ENCODE measurements around the gene MVB12B.
"Not testable (repeated sequence)": the region's sequence is repeated elsewhere in the genome, so short reads cannot be mapped to it uniquely, and the experiment has no call there.

Gene MVB12B

DNA sequence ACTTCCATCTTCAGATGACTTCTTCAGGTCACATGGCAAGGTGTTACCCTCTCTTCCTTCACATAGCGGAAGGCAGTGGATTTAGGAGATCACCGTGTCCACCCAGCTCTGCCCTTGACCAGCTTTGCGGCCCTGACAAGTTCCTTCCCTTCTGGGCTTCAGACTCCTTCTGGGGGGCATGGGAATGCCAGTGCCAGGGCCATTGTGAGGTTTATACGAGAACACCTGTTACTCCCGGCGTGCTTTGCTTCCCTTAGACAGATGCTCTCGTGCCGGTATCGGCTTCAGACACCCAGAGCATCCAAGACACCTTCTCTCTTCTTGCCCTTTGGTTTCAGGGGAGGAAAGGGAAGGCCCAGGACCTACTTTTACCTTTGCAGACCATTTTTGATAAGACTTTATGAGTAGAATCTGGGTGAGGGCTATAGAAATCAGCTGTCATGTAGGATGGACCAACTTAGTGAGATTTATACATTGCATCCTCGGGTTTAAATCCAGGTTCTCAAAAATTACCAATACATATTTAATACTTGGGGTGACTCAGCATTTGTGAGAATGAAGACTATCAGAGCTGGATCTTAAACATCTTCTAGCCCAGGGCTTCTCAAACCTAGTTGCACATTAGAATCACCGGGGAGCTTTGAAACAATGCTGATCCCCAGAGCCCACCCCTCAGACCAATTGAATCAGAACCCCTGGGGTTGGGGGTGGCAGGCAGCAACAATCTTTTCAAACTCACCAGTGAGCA lies 138.2 kb downstream of the MVB12B start:
- Mint-ChIP-seq H3K27ac (peak overlapping the region; percentile 30), H3K9me3 (ENCODE audit: low read depth) (no peaks in the 10 kb centered on the region), H3K27me3 (no peaks in the 10 kb centered on the region), H3K4me3 (no peak overlapping the region), H3K4me1 (ENCODE audit: low read depth) (peaks cover 35% of the 10 kb centered on the region), H3K36me3 (peaks cover 9% of the 10 kb centered on the region)

DNA sequence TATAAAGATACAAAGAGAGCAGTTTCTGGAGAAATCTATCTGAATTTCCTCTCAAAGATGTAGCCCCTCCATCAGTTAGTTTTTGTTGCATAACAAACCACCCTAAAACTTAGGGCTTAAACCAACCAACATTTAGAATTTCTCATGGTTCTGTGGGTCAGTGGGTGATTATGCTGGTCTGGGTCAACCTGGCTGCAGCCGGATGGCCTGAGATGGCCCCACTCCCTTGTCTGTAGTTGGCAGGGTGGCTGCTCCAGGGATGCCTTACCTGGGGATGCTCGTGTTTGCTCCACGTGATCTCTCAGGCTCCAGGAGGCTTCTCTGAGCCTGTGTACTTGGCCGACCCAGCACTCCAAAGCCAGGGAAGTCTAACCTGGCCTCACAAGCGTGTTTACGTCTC lies 139.3 kb downstream of the MVB12B start:
- no peak overlapping the region for H3K27ac Mint-ChIP-seq
- H3K36me3 Mint-ChIP-seq: peaks cover 8% of the 10 kb centered on the region
- H3K4me3 Mint-ChIP-seq: no peak overlapping the region
- H3K9me3 Mint-ChIP-seq (ENCODE audit: low read depth): no peaks in the 10 kb centered on the region
- peaks cover 46% of the 10 kb centered on the region for H3K4me1 Mint-ChIP-seq (ENCODE audit: low read depth)
- no peaks in the 10 kb centered on the region for H3K27me3 Mint-ChIP-seq

DNA sequence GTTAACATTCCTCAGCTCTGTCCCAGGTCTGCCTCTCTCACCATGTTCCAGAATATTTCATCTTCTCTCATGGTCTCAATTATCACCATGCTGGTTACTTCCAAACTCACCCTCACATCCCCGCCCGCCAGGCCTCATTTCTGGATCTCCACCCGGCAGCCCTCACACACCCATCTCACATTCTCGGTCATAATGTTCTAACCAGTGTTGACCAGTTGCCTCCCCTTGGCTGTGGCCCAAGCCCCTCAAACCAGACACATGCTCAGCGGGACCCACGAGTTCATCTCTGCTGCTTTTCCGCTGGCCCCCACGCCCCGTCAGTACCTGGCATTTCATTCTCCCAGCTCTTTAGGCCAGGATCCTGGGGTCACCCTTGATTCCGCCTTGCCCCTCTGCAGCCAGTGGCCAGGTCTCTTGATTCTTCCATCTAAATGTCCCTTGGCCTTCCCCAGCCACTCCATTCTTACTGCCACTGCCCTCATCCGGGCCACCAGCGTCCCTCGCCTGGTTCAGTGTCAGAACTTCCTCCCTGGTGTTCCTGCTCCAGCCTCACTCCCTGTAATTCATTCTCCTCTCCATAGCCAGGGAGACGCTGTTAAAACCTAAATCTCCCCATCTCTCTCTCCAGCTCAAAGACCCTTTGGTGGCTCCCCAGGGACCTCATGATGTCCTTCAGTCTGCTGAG lies 141.7 kb downstream of the MVB12B start:
- no peaks in the 10 kb centered on the region for H3K27me3 Mint-ChIP-seq
- H3K4me1 Mint-ChIP-seq (ENCODE audit: low read depth): peaks cover 69% of the 10 kb centered on the region

DNA sequence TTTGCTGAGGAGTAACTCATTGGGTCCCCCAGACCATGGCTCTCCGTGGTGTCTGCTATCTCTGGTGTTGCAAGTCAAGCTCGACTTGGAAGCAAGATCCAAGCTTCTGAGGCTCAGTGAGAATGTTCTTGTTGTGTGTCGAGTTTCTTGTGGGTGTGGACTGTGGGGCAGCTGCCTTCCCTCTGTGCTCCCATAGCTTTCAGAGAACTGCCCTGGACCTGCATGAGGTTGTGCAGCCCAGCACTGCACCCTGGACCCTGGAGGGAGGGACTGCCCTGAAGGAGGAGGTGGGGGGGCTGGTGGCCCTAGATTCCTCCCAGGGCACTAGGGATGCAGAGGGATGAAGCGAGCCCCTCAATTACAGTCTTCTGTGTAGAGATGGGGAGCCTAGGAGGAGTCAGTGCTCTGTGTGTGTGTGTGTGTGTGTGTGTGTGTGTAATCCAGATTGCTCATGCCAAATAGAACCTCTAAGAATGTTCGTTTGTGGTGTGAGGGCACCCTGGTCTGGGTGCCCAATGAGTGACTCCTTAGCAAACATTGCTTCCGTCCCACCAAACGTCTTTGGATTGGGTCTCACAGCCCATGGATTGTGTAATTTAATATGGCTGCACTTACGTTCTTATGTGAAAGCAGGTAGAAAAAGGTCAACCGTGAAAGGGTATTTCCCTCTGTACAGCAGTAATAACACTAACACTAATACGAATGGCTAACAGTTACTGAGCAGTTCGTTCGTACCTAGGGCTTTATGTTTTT lies 143.8 kb downstream of the MVB12B start:
- peak overlapping the region; percentile 82 for H3K27ac Mint-ChIP-seq
- H3K36me3 Mint-ChIP-seq: peaks cover 13% of the 10 kb centered on the region
- H3K27me3 Mint-ChIP-seq: no peaks in the 10 kb centered on the region
- peaks cover 80% of the 10 kb centered on the region for H3K4me1 Mint-ChIP-seq (ENCODE audit: low read depth)
- H3K9me3 Mint-ChIP-seq (ENCODE audit: low read depth): no peaks in the 10 kb centered on the region
- H3K4me3 Mint-ChIP-seq: peak overlapping the region; percentile 72

More for the DNA sequence above, 141.7 kb downstream of the MVB12B start:
- no peak overlapping the region for H3K4me3 Mint-ChIP-seq
- peaks cover 8% of the 10 kb centered on the region for H3K36me3 Mint-ChIP-seq
- H3K9me3 Mint-ChIP-seq (ENCODE audit: low read depth): no peaks in the 10 kb centered on the region
- no peak overlapping the region for H3K27ac Mint-ChIP-seq

DNA sequence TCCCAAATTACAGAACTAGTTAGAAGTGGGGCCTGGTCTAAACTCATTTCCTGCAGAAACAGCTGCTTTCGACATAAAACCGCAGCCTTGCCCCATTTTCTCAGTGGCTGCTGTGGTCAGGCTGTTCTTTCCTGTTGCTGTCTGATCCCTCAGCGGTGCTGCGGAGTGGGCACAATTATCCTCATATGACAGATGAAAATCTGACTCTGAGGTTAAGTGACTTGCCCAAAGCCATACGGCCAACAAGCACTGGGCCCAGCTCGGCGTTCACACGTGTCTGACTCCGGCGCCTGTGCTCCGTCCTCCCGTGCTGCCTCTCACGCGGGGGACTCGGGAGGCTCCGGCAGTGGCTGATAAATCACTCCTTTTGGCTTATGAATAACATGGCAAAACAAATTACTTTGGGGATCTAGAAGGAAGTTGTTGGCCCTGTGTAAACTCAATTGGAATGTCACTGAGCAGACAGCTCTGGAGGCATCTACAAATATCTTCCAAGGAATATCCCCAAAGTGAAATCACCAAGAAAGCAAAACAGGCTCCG lies 144.5 kb downstream of the MVB12B start:
- peak overlapping the region; percentile 82 for H3K27ac Mint-ChIP-seq
- H3K4me3 Mint-ChIP-seq: peak overlapping the region; percentile 72
- no peaks in the 10 kb centered on the region for H3K27me3 Mint-ChIP-seq
- H3K36me3 Mint-ChIP-seq: peaks cover 13% of the 10 kb centered on the region
- H3K9me3 Mint-ChIP-seq (ENCODE audit: low read depth): no peaks in the 10 kb centered on the region
- peaks cover 82% of the 10 kb centered on the region for H3K4me1 Mint-ChIP-seq (ENCODE audit: low read depth)

DNA sequence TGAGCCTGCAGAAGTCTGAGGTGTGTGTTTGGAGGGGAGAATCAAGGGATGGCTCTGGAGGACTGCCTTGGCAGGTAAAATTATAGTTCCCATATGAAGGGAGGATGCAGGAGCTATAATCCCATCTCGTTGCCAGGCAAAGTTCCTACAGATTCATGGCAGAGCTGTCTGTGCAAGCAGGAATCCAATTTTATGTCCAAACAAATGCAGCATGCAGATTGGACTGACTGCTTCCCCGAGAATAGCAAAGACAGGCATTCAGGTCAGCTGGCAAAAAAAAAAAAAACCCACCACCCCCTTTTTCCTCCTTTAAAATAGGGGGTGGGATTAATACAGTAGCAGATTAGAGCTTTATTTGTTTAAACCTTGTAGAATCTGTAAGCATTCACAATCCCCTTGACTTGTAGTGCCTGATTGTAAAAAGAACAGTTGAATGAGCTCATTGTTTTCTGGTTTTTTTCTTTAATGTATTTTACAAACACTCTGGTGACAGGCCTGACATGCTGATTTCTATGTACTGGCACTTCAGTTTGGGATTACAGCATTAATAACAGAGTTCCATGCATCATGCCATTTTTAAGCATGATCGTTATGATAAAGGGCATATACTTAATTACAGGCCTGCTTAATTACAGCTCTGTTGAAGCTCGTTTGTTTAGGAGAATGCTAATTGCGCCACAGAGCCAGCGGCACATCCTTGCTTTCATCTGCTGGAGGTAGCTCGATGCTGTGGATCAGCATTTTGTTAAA lies 145.7 kb downstream of the MVB12B start:
- Mint-ChIP-seq H3K27ac (no peak overlapping the region), H3K4me1 (ENCODE audit: low read depth) (peaks cover 79% of the 10 kb centered on the region), H3K36me3 (peaks cover 11% of the 10 kb centered on the region), H3K9me3 (ENCODE audit: low read depth) (no peaks in the 10 kb centered on the region), H3K4me3 (peak overlapping the region; percentile 72), H3K27me3 (no peaks in the 10 kb centered on the region)

DNA sequence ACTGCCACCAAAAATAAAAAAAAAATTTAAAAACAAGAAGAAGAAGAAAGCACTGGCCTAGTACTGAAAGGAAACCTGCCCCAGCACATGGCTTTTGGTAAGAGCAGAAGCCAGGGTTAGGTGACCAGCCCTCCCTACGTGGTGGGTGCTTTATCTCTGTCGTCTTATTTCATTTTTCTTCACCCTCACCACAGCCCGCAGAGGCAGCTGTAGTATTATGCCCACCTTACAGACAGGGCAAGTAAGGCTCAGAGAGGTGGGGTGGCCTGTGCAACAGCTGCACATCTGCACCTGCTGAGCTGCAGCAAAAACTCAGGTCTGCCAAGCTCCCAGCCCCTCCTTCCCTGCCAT lies 146.3 kb downstream of the MVB12B start:
- H3K4me1 Mint-ChIP-seq (ENCODE audit: low read depth): peaks cover 74% of the 10 kb centered on the region
- H3K9me3 Mint-ChIP-seq (ENCODE audit: low read depth): no peaks in the 10 kb centered on the region
- no peak overlapping the region for H3K27ac Mint-ChIP-seq
- peaks cover 9% of the 10 kb centered on the region for H3K36me3 Mint-ChIP-seq
- H3K27me3 Mint-ChIP-seq: no peaks in the 10 kb centered on the region
- peak overlapping the region; percentile 22 for H3K4me3 Mint-ChIP-seq

DNA sequence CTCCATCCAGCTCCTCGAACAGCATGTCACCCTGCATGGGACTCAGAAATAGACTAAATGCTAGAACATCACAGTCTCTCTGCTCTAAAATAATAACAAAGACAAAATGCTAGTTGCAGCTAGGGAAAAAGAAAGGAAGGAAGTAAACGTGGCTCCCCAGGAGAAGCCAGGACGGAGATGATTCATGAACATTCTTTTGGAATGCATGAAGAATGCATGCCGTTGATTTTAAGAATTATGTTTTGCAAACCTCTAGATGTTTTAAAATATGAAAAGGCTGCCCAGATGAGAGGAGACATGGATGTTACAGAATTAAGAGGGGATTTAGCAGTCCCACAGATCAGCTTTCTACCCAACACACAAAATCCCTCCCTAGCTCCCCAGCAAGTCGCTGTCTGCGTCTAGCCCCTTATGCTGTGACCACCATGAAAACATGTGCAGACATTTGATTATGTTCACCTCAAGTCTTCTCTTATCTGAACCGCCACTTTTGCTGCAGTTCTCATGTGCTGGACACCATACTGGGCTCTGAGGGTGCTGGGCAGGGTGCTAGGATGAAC lies 147.7 kb downstream of the MVB12B start:
- H3K27ac Mint-ChIP-seq: no peak overlapping the region
- no peak overlapping the region for H3K4me3 Mint-ChIP-seq
- peaks cover 66% of the 10 kb centered on the region for H3K4me1 Mint-ChIP-seq (ENCODE audit: low read depth)
- no peaks in the 10 kb centered on the region for H3K27me3 Mint-ChIP-seq
- no peaks in the 10 kb centered on the region for H3K9me3 Mint-ChIP-seq (ENCODE audit: low read depth)
- H3K36me3 Mint-ChIP-seq: peaks cover 5% of the 10 kb centered on the region

DNA sequence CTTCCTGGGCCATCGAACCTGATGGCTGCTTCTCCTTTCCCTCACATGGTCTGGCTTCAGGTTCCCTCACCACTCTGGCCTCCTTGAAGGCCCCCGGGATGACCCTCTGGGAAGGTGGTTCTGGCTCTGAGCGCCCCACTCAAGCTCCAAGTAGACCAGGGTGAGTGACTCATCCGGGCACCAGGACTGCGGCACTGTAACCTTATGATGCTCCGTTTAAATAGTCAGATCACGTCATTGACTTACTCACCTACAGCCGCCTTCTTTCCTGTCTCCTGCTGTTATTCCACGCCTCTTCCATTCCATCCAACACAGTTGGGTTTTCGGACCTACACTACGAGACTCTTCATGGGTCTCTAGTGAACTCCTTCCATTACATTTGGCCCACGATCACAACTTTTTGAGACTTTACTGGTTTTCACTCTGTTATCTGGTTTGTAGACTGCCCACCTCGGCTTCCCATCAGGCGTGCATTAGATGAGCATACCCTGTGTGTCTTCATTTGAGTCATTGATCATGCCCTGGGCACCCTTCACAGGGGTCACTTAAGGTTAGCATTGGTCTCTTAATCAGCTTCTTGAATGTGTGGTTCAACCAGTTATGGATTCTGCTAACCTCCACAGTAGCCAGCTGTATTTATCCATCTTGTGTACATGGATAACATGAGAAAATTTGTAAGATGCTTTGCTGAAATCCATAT lies 148.3 kb downstream of the MVB12B start:
- H3K4me1 Mint-ChIP-seq (ENCODE audit: low read depth): peaks cover 60% of the 10 kb centered on the region
- no peak overlapping the region for H3K27ac Mint-ChIP-seq
- no peak overlapping the region for H3K4me3 Mint-ChIP-seq
- no peaks in the 10 kb centered on the region for H3K9me3 Mint-ChIP-seq (ENCODE audit: low read depth)
- no peaks in the 10 kb centered on the region for H3K27me3 Mint-ChIP-seq
- peaks cover 5% of the 10 kb centered on the region for H3K36me3 Mint-ChIP-seq

DNA sequence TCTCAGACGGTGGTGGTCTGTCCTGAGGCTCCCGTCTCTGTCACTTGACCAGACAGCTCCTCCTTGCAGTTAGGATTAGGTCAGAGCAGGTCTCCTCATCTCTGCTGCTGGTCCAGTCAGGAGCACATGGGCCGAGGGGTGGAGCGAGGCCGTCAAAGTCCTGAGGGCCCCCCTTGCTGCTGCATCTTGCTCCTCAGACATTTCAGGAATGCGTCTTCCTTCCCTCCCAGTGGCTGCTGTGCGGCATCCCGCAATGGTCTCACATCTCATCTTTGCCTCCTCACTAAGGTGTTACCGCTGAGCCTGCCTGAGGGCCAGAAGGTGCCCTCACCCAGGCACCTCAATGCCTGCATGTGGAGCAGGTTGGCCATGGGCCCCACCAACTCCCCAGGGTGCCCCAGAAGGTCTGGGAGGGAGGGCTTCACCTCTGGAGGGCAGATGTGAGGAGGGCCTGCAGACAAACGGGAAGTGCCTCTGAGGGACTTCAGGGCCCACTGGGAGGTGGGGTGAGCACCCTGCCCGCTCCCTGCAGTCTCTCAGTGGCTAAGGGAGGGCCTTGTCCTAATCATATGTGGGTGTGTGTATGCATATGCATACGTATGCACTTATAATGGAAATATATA lies 149.4 kb downstream of the MVB12B start:
- Mint-ChIP-seq H3K36me3 (peaks cover 8% of the 10 kb centered on the region), H3K4me3 (no peak overlapping the region), H3K4me1 (ENCODE audit: low read depth) (peaks cover 51% of the 10 kb centered on the region), H3K9me3 (ENCODE audit: low read depth) (no peaks in the 10 kb centered on the region), H3K27ac (no peak overlapping the region), H3K27me3 (no peaks in the 10 kb centered on the region)

DNA sequence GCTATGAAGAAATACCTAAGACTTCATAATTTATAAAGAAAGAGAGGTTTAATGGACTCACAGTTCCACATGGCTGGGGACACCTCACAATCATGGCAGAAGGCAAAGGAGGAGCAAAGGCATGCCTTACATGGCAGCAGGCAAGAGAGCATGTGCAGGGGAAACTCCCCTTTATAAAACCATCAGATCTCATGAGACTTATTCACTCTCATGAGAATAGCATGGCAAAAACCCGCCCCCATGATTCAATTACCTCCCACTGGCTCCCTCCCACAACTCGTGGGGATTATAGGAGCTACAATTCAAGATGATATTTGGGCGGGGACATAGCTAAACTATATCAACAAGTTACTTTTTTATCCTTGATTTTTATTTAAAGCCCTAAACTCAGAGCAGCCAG lies 150.8 kb downstream of the MVB12B start:
- H3K27me3 Mint-ChIP-seq; H3K9me3 Mint-ChIP-seq (ENCODE audit: low read depth); H3K36me3 Mint-ChIP-seq; H3K27ac Mint-ChIP-seq; H3K4me3 Mint-ChIP-seq: not testable (repeated sequence)
- H3K4me1 Mint-ChIP-seq (ENCODE audit: low read depth): peaks cover 38% of the 10 kb centered on the region

DNA sequence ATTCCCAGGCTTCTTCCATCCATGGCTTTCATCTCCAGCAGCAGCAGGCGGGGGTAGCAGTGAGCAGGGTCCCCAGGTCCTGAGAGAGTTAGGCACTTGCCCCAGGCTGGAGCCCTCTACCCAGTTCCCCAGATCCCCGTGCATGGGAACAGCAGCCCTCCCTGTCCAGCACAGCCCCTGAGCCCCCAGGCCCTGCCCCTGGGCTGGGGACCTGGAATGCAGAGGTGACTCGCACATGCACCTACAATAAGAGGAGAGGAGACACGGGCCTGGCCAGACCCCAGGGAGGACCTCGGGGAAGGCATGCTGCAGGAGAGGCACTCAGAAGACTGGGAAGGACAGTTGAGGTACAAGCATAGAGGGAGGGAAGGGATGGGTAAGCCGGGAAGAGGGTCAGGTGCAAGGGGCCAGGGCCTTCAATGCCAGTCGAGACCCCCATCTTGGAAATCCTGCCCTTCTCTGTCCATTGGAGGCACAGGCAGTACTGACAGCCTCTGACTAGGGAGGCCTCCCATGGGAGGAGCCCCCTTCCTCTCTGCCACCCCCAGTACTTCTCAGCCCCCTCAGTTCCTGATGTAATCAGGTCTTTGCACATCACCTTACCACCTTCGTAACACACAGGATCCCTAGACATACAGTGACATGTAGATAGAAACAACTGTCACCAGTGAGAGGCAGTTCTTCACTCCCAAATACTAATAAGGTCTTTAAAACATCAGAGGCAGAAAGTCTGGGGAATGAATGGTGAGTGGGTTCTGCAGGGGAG lies 151.8 kb downstream of the MVB12B start:
- Mint-ChIP-seq H3K4me3 (no peak overlapping the region), H3K9me3 (ENCODE audit: low read depth) (no peaks in the 10 kb centered on the region), H3K36me3 (peaks cover 8% of the 10 kb centered on the region), H3K27ac (no peak overlapping the region), H3K27me3 (no peaks in the 10 kb centered on the region), H3K4me1 (ENCODE audit: low read depth) (peaks cover 32% of the 10 kb centered on the region)

DNA sequence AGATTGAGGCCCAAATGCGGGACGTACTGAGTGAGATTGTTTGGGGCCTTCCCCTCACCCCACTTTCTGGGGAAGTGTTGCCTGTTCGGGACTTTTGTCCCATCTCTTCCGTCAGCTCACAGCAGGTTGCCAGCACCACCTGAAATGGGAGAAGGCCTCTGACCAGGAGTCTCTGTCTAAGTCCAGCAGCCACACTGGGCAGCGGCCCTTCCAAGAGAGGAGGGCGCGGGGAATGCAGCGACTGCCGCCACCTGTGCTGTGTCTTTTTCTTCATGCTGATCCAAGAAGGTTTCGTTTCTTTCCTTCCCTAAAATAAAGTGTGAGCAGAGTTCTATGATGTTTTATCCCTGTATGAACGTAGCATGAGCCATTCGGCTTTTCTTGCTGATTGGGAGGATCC lies 152.9 kb downstream of the MVB12B start:
- Mint-ChIP-seq H3K27me3 (no peaks in the 10 kb centered on the region), H3K27ac (no peak overlapping the region), H3K4me1 (ENCODE audit: low read depth) (peaks cover 30% of the 10 kb centered on the region), H3K36me3 (peaks cover 11% of the 10 kb centered on the region), H3K9me3 (ENCODE audit: low read depth) (no peaks in the 10 kb centered on the region), H3K4me3 (no peak overlapping the region)

Measured in activated naive CD8-positive, alpha-beta T cell (primary cell).